ENCODE data around the gene SLC25A1.

Gene SLC25A1

DNA sequence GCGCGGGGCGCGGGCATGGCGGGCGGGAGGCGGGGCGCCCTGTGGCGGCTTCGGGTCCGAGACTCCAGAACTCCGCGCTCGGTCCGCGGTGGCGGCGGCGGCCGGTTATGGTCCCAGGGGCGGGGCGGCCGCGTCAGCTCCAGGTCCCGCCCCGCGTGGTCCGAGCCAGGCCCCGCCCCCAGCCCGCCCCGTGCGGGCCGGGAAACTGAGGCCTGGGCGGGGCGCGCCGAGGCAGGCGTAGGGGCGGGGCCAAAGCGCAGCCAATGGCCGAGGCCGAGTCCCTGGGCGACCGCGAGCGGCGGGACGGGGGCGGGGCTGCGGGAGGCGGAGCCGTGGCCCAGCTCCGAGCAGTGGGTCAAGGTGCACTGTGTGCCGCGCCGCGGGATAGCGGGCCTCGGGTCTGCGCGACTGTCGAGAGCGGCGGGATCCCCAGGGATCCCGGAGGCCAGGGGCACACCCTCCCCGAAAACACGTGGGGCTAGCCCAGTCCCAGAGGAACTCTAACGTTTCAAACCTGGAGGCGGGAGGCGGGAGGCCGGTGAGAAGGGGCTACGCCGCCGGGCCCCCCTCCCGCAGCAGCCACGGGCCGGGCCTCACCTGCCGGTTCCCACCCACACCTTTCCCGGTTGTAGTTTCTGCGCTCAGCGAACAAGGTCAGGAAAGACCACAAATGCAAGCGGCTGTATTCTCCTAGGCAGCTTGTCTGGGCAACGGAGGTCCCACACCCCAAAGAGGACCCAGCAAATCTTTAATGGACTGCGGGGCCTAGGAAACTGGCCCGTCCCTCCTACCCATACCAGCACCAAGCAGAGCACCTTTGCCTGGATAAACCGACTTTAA, at the start of gene SLC25A1:
TSS of gene SLC25A1 (minus strand) at position 80 of the 840 bp plus-strand sequence. CDS start at position 17, 63 bp downstream.
- H3K4me3 ChIP-seq (ENCODE audit: low read depth, low read length), result peak within 1 kb of the TSS; percentile 91
- TF ChIP-seq, protein P1, sequence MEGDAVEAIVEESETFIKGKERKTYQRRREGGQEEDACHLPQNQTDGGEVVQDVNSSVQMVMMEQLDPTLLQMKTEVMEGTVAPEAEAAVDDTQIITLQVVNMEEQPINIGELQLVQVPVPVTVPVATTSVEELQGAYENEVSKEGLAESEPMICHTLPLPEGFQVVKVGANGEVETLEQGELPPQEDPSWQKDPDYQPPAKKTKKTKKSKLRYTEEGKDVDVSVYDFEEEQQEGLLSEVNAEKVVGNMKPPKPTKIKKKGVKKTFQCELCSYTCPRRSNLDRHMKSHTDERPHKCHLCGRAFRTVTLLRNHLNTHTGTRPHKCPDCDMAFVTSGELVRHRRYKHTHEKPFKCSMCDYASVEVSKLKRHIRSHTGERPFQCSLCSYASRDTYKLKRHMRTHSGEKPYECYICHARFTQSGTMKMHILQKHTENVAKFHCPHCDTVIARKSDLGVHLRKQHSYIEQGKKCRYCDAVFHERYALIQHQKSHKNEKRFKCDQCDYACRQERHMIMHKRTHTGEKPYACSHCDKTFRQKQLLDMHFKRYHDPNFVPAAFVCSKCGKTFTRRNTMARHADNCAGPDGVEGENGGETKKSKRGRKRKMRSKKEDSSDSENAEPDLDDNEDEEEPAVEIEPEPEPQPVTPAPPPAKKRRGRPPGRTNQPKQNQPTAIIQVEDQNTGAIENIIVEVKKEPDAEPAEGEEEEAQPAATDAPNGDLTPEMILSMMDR (IDR thresholded peaks at IDR 0.05; ENCODE audit: borderline replicate concordance, insufficient read depth, low read depth, low read length), result no peak

DNA sequence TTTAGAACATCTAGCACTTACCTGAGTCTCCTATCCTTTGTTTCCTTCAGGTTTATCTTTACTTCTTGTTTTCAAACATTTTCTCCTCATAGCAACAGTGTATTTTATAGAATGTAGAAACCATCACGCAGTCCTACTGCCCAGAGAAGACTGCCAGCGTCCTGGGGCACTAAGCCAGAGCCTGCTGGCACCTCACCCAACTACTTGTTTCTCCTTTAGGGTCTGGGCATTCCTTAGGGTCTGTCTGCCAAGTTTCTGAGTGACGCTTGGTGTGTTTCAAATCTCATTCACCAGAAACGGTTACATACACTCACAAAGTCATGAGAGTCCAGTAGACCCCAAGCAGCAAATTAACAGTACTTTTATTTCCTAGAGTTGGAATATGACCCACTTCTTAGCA, 49.6 kb upstream of the SLC25A1 start:
- TF ChIP-seq, protein P1 (IDR thresholded peaks at IDR 0.05; ENCODE audit: borderline replicate concordance, insufficient read depth, low read depth, low read length), result no peak
- H3K4me3 ChIP-seq (ENCODE audit: low read depth, low read length), result no peak overlapping the region

DNA sequence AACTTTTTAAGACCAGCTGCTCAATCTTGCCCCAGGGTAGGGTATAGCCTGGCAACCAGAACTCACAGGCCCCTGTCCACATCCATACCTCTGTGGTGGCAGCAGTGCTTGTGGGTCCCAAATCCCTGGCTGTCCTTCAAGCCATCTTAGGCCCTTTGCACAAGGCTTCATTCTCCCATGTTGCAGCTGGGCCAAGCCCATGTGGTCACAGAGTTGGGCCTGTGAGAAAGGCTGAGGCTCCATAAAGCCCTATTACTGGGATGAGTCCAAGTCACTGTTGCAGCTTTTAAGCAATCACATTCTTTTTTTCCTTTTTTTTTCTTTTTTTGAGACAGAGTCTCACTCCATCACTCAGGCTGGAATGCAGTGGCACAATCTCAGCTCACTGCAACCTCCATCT, 47.9 kb upstream of the SLC25A1 start:
- H3K4me3 ChIP-seq (ENCODE audit: low read depth, low read length), result no peak overlapping the region
- TF ChIP-seq, protein P1 (IDR thresholded peaks at IDR 0.05; ENCODE audit: borderline replicate concordance, insufficient read depth, low read depth, low read length), result no peak

DNA sequence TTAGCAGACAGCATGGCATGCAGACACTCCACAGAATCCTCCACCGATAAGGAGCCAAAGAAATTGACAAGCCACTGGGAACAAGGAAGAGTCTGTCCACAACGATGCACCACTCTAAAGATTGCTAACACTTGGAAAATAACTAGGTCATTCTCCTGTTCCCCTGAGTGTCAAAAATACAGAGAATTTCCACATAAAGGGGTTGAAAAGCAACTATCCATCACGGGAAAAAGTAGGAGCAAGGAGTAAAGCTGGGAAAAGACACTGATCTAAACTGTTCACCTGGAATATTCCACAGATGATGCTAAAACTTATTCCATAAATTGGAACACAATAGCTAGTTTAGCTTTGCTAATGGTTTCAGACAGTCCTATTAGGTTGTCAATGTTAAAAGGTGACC, 47.0 kb upstream of the SLC25A1 start:
- no peak overlapping the region for H3K4me3 ChIP-seq (ENCODE audit: low read depth, low read length)
- TF ChIP-seq, protein P1 (IDR thresholded peaks at IDR 0.05; ENCODE audit: borderline replicate concordance, insufficient read depth, low read depth, low read length), result no peak

DNA sequence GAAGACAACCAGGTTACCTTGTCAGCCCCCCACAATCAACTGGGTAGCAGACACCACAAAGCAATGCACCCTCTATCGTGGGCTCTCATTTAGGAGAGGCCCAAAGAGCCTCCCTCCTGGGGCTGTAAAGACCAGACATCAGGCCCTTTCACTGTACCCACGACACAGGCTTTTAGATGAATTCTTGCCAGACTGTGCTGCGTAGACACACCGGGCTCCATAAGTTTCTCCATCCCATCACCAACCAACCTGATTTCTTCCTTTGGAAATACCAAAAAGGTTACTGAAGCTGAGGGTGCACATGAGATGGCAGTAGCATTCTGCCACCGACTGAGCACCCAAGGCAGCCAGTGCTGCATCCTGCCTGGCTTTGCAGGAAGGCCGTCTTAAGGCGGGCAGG, 46.4 kb upstream of the SLC25A1 start:
- no peak overlapping the region for H3K4me3 ChIP-seq (ENCODE audit: low read depth, low read length)
- TF ChIP-seq, protein P1 (IDR thresholded peaks at IDR 0.05; ENCODE audit: borderline replicate concordance, insufficient read depth, low read depth, low read length), result no peak

DNA sequence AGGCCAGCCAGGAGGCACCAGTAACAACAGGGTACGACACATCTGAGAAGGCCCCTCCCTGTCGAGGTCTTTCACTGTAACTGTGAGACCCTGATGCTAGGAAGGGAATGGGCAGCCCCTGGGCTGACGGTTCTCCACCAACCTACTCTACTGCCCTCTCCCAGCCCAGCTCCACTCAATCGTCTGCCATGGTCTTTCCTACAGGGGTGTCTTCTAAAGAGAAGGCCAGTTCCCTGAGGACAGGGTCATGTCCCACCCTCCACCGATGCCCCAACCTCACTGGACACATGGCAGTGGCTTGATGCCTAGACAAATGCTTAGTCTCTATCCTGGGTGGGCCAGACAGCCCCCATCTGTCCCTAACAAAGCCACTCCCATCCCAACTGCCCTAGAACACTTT, 46.0 kb upstream of the SLC25A1 start:
- TF ChIP-seq, protein P1 (IDR thresholded peaks at IDR 0.05; ENCODE audit: borderline replicate concordance, insufficient read depth, low read depth, low read length), result no peak
- no peak overlapping the region for H3K4me3 ChIP-seq (ENCODE audit: low read depth, low read length)

DNA sequence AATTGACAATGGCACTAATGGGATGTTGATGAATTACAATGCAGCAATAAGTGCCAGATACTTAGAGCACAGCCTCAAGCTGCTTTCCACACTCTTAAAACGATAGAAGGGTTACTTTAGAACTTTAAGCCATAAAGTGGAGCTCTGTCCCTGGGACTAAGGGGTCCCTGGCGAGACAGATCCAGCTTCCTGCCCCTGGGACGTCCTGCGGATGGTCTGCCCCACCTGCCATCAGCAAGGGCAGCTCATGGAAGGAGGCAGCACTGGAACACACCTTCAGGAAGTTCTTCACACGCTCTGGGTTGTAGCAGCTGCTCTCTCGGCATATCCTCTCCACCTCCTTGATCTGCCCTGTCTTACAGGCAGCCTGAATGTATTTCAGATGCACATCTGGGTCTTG, 45.1 kb upstream of the SLC25A1 start:
- TF ChIP-seq, protein P1 (IDR thresholded peaks at IDR 0.05; ENCODE audit: borderline replicate concordance, insufficient read depth, low read depth, low read length), result no peak

More for the DNA sequence above, 45.1 kb upstream of the SLC25A1 start:
- H3K4me3 ChIP-seq (ENCODE audit: low read depth, low read length), result no peak overlapping the region

Data from GM12875 (cell line).